Keratinocyte (primary cell): Measurements from ENCODE around the gene PRKAG3. TPM values are rescaled to one million over a fixed set of nuclear protein-coding genes. Genes with fewer than 3 reads are reported as not detected.

Source experiments
- DNase-seq: peaks from one replicate; pipeline ENCODE4 v3.0.0-alpha.2; 2011; ENCODE audit warnings: low read depth, missing footprints, low spot score
- FAIRE-seq: peaks from 2 replicates; lab custom pipeline; 2011; peaks lifted over from hg19 to GRCh38; lab: Jason Lieb, UNC
- H2AFZ ChIP-seq: 2 replicates; pipeline ENCODE4 v1.6.0; 2012; ENCODE audit warnings: low read length, control low read depth, inconsistent platforms; ENCODE audit not compliant: control insufficient read depth
- H3K27ac ChIP-seq: 2 replicates; pipeline ENCODE4 v1.5.1; 2011; ENCODE audit warnings: low read length; ENCODE audit not compliant: control insufficient read depth, insufficient read depth
- H3K27me3 ChIP-seq: 3 replicates; pipeline ENCODE4 v1.6.0; 2011; ENCODE audit warnings: low read length; ENCODE audit not compliant: control insufficient read depth, insufficient read depth; ENCODE audit errors: extremely low read depth
- H3K36me3 ChIP-seq, 2 experiments: 2 replicates in 1 of 2; 3 replicates in 1 of 2; pipeline ENCODE4 v1.5.1; 2011; ENCODE audit warnings: low read length in 2 of 2, mild to moderate bottlenecking in 1 of 2; ENCODE audit not compliant: control insufficient read depth in 2 of 2, insufficient read depth in 2 of 2; ENCODE audit errors: extremely low read depth in 1 of 2
- H3K4me1 ChIP-seq: 3 replicates; pipeline ENCODE4 v1.5.1; 2011; ENCODE audit warnings: low read length; ENCODE audit not compliant: control insufficient read depth, insufficient read depth; ENCODE audit errors: extremely low read depth
- H3K4me2 ChIP-seq: 3 replicates; pipeline ENCODE4 v1.6.0; 2011; ENCODE audit warnings: low read depth, low read length; ENCODE audit not compliant: control insufficient read depth, insufficient read depth; ENCODE audit errors: extremely low read depth
- H3K4me3 ChIP-seq, 3 experiments: fragments of 200-600 bp in 1 of 3; sonication (generic) in 1 of 3; 2 replicates in 2 of 3; 3 replicates in 1 of 3; pipeline ENCODE4 v1.5.1; 2011 to 2016; ENCODE audit warnings: low read length in 3 of 3, mild to moderate bottlenecking in 3 of 3, control low read depth in 2 of 3, inconsistent platforms in 1 of 3, low read depth in 1 of 3, mixed read lengths in 1 of 3, mixed run types in 1 of 3, moderate library complexity in 1 of 3; ENCODE audit not compliant: control insufficient read depth in 2 of 3, insufficient read depth in 2 of 3; ENCODE audit errors: extremely low read depth in 1 of 3
- H3K79me2 ChIP-seq: 2 replicates; pipeline ENCODE4 v1.6.0; 2012; ENCODE audit warnings: low read length; ENCODE audit not compliant: control insufficient read depth, insufficient read depth
- H3K9ac ChIP-seq: 3 replicates; pipeline ENCODE4 v1.6.0; 2011; ENCODE audit warnings: low read length; ENCODE audit not compliant: control insufficient read depth, insufficient read depth; ENCODE audit errors: extremely low read depth
- H3K9me1 ChIP-seq: 3 replicates; pipeline ENCODE4 v1.6.0; 2011; ENCODE audit warnings: low read length; ENCODE audit not compliant: control insufficient read depth, insufficient read depth; ENCODE audit errors: extremely low read depth
- H3K9me3 ChIP-seq: 2 replicates; pipeline ENCODE4 v1.5.1; 2012; ENCODE audit warnings: low read depth, low read length; ENCODE audit not compliant: control insufficient read depth
- H4K20me1 ChIP-seq: 3 replicates; pipeline ENCODE4 v1.6.0; 2011; ENCODE audit warnings: low read length; ENCODE audit not compliant: control insufficient read depth, insufficient read depth; ENCODE audit errors: extremely low read depth
- EZH2 ChIP-seq: IDR thresholded peaks from one replicate; pipeline ENCODE4 v1.6.1; 2012; ENCODE audit warnings: inconsistent platforms, mild to moderate bottlenecking, low read length, moderate library complexity
- dilution Hi-C: fragments of 300-500 bp; cut with MboI; formaldehyde crosslinking; loops from one replicate; pipeline ENCODE4 v1.7.0; 2020; ENCODE audit warnings: low sequenced_read_pairs; ENCODE audit not compliant: extremely low pct_ligation_motif_present
- polyA plus RNA-seq, 5 experiments: library from polyadenylated mRNA; depleted of rRNA in 3 of 5; stranded (reverse) in 3 of 5; stranded (forward) in 1 of 5; unstranded in 1 of 5; fragments of >200 nt; gene quantifications; 1 replicate in 1 of 5; 2 replicates in 3 of 5; 3 replicates in 1 of 5; pipeline versions ENCODE4 v1.2.1 to v1.2.3, GENCODE V29; 2011 to 2012; ENCODE audit warnings: missing spikeins in 2 of 5, low read depth in 1 of 5, low replicate concordance in 1 of 5
- TF ChIP-seq, protein P1 (sequence below), 3 experiments: IDR thresholded peaks in 1 of 3; conservative IDR thresholded peaks in 1 of 3; optimal IDR thresholded peaks in 1 of 3; 2 replicates in 2 of 3; 3 replicates in 1 of 3; pipeline versions ENCODE3 to v1.5.1; 2011; ENCODE audit warnings: low read length in 3 of 3, mild to moderate bottlenecking in 3 of 3, moderate library complexity in 2 of 3, control low read depth in 1 of 3, inconsistent platforms in 1 of 3; ENCODE audit not compliant: insufficient read depth in 2 of 3; ENCODE audit errors: extremely low read depth in 1 of 3

PRKAG3 gene
- polyA plus RNA-seq, 1 donor (not counting 4 experiments of a cell fraction or from before 2014, with no cell fraction given), result not detected

- no peak for FAIRE-seq
- Histone ChIP-seq H4K20me1 (no peaks in the 10 kb centered on the region), H3K4me1 (peaks cover 16% of the 10 kb centered on the region), H3K9me3 (no peaks in the 10 kb centered on the region), H3K4me2 (no peak overlapping the region), H3K4me3 (no peak overlapping the region), H3K9ac (no peak overlapping the region), H3K79me2 (no peaks in the 10 kb centered on the region), H3K27me3 (peaks cover 55% of the 10 kb centered on the region), H3K36me3 (no peaks in the 10 kb centered on the region), H3K27ac (no peak overlapping the region), H3K9me1 (no peaks in the 10 kb centered on the region), H2AFZ (no peak overlapping the region)
- no peak for TF ChIP-seq EZH2
- TF ChIP-seq, protein P1, sequence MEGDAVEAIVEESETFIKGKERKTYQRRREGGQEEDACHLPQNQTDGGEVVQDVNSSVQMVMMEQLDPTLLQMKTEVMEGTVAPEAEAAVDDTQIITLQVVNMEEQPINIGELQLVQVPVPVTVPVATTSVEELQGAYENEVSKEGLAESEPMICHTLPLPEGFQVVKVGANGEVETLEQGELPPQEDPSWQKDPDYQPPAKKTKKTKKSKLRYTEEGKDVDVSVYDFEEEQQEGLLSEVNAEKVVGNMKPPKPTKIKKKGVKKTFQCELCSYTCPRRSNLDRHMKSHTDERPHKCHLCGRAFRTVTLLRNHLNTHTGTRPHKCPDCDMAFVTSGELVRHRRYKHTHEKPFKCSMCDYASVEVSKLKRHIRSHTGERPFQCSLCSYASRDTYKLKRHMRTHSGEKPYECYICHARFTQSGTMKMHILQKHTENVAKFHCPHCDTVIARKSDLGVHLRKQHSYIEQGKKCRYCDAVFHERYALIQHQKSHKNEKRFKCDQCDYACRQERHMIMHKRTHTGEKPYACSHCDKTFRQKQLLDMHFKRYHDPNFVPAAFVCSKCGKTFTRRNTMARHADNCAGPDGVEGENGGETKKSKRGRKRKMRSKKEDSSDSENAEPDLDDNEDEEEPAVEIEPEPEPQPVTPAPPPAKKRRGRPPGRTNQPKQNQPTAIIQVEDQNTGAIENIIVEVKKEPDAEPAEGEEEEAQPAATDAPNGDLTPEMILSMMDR (optimal IDR thresholded peaks at IDR 0.05 in 1 of 3, IDR thresholded peaks at IDR 0.05 in 1 of 3, conservative IDR thresholded peaks at IDR 0.05 in 1 of 3; ENCODE audit: extremely low read depth in 1 of 3, insufficient read depth in 2 of 3, low read length in 3 of 3), result no peak
- dilution Hi-C loops, result no loop called here
- DNase-seq, result no peak
Observed at GRCh38 chr2:218856896-218857243, 25.3 kb upstream of the PRKAG3 start.

GRCh38 chr2:218856167-218856895 is 24.7 kb upstream of the PRKAG3 start:
- Histone ChIP-seq H3K36me3 (no peaks in the 10 kb centered on the region), H3K4me2 (no peak overlapping the region), H3K9ac (no peak overlapping the region), H3K4me1 (peaks cover 16% of the 10 kb centered on the region), H3K79me2 (no peaks in the 10 kb centered on the region), H4K20me1 (no peaks in the 10 kb centered on the region), H3K9me1 (no peaks in the 10 kb centered on the region), H3K27ac (no peak overlapping the region), H3K27me3 (peaks cover 50% of the 10 kb centered on the region), H3K9me3 (no peaks in the 10 kb centered on the region), H3K4me3 (no peak overlapping the region), H2AFZ (no peak overlapping the region)
- no peak for FAIRE-seq
- dilution Hi-C loops, result no loop called here
- DNase-seq, result no peak
- no peak for TF ChIP-seq EZH2
- TF ChIP-seq, protein P1 (optimal IDR thresholded peaks at IDR 0.05 in 1 of 3, IDR thresholded peaks at IDR 0.05 in 1 of 3, conservative IDR thresholded peaks at IDR 0.05 in 1 of 3; ENCODE audit: extremely low read depth in 1 of 3, insufficient read depth in 2 of 3, low read length in 3 of 3), result no peak
